ENCODE data around the gene SEPTIN5. TPM values are rescaled to one million over a fixed set of nuclear protein-coding genes. Genes with fewer than 3 reads are reported as not detected.
"Not testable (repeated sequence)": the region's sequence is repeated elsewhere in the genome, so short reads cannot be mapped to it uniquely, and the experiment has no call there.

Gene SEPTIN5
- 0.42 TPM in 1 of 2 replicates, not detected in the other for total RNA-seq (2014; rRNA removed; shearing (Covaris generic))

GRCh38 chr22:19714312-19715187 lies at the start of gene SEPTIN5:
Gene SEPTIN5, plus strand, starts transcription at chr22:19714503. Its CDS starts 86 bp downstream, at chr22:19714589.
- DNase-seq (ENCODE audit: low spot score) = no peak

GRCh38 chr22:19664951-19665783 lies 49.1 kb upstream of the SEPTIN5 start:
- no peak for DNase-seq (ENCODE audit: low spot score)

- DNase-seq (ENCODE audit: low spot score) = no peak
These were observed 48.3 kb upstream of the SEPTIN5 start for GRCh38 chr22:19665784-19666672.

GRCh38 chr22:19666673-19667593 lies 47.4 kb upstream of the SEPTIN5 start:
- no peak for DNase-seq (ENCODE audit: low spot score)

- DNase-seq (ENCODE audit: low spot score) = no peak
These were observed 46.2 kb upstream of the SEPTIN5 start for GRCh38 chr22:19667872-19668740.

GRCh38 chr22:19668748-19669147 lies 45.6 kb upstream of the SEPTIN5 start:
- no peak for DNase-seq (ENCODE audit: low spot score)

GRCh38 chr22:19669570-19669969 lies 44.7 kb upstream of the SEPTIN5 start:
- DNase-seq (ENCODE audit: low spot score) = no peak

GRCh38 chr22:19671316-19671715 lies 43.0 kb upstream of the SEPTIN5 start:
- DNase-seq (ENCODE audit: low spot score) = no peak

GRCh38 chr22:19672054-19672776 lies 42.1 kb upstream of the SEPTIN5 start:
- DNase-seq (ENCODE audit: low spot score) = no peak

GRCh38 chr22:19673660-19674059 lies 40.6 kb upstream of the SEPTIN5 start:
- no peak for DNase-seq (ENCODE audit: low spot score)

- DNase-seq (ENCODE audit: low spot score) = no peak
These were observed 40.0 kb upstream of the SEPTIN5 start for GRCh38 chr22:19674129-19674928.

- no peak for DNase-seq (ENCODE audit: low spot score)
These were observed 39.4 kb upstream of the SEPTIN5 start for GRCh38 chr22:19674929-19675253.

- no peak for DNase-seq (ENCODE audit: low spot score)
These were observed 38.9 kb upstream of the SEPTIN5 start for GRCh38 chr22:19675428-19675827.

GRCh38 chr22:19676437-19676836 lies 37.9 kb upstream of the SEPTIN5 start:
- not testable (repeated sequence) for DNase-seq (ENCODE audit: low spot score)

- DNase-seq (ENCODE audit: low spot score) = no peak
These were observed 35.3 kb upstream of the SEPTIN5 start for GRCh38 chr22:19678949-19679521.

- peak; percentile 45 for DNase-seq (ENCODE audit: low spot score)
These were observed 34.7 kb upstream of the SEPTIN5 start for GRCh38 chr22:19679522-19680101.

GRCh38 chr22:19680287-19680881 lies 33.9 kb upstream of the SEPTIN5 start:
- no peak for DNase-seq (ENCODE audit: low spot score)
